Measurements from ENCODE around the gene FAM83D. TPM values are rescaled to one million over a fixed set of nuclear protein-coding genes. Genes with fewer than 3 reads are reported as not detected.

FAM83D gene
- total RNA-seq, 1 experiment from 2014 or later: 66.9 TPM

DNA sequence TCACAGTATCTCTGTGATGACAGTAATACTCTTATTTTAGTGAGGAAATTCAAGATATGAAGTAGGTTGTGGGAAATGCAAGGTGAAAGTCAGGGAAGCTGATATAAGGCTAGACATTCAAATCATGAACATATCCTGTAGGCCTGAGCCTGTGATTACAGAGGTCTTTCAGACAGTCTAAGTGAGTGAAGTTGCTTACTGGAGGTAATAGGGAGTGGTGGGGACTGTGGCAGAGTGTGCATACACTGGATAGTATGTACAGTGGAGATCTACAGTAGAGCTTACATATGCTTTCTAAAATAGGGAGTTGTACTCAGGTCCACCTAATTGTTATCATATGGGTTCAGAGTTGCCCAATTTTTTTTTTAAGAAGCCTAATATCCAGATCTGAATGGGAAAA, 39.0 kb downstream of the FAM83D start:
- no peaks in the 10 kb centered on the region for H3K9me3 Mint-ChIP-seq
- peaks cover 15% of the 10 kb centered on the region for H3K36me3 Mint-ChIP-seq
- ChIA-PET POLR2A (interaction anchor here (0.9 kb wide), 1 partner anchor 39 kb away, joined by 3 read pairs; the partner anchor contains the start of gene FAM83D), CTCF (interaction anchor here (0.5 kb wide), 1 partner anchor 10 kb away, joined by 4 read pairs; no protein-coding TSS in a partner anchor)
- no peaks in the 10 kb centered on the region for H3K27me3 Mint-ChIP-seq (ENCODE audit: low read depth)
- DNase-seq (ENCODE audit: low spot score) (no peak), ATAC-seq (no peak)
- H3K27ac Mint-ChIP-seq: 0 out of 2 replicates have a peak overlapping the region, but pooled peaks have one; percentile 5
- H3K4me1 Mint-ChIP-seq: peaks cover 24% of the 10 kb centered on the region
- TF ChIP-seq ZNF138 (CRISPR knock-in tag; conservative IDR thresholded peaks at IDR 0.05) (no peak), RORB (CRISPR knock-in tag; IDR thresholded peaks at IDR 0.05) (no peak), ELF4 (CRISPR knock-in tag; IDR thresholded peaks at IDR 0.05; ENCODE audit: low read depth) (no peak), JUN (CRISPR knock-in tag; IDR thresholded peaks at IDR 0.05) (no peak), TEAD4 (CRISPR knock-in tag; IDR thresholded peaks at IDR 0.05) (no peak), FOXP1 (CRISPR knock-in tag; IDR thresholded peaks at IDR 0.05; ENCODE audit: borderline replicate concordance) (no peak), FOXK1 (CRISPR knock-in tag; IDR thresholded peaks at IDR 0.05) (no peak), GRHL2 (CRISPR knock-in tag; IDR thresholded peaks at IDR 0.05; ENCODE audit: insufficient replicate concordance, severe bottlenecking) (no peak), ETV6 (CRISPR knock-in tag; IDR thresholded peaks at IDR 0.05) (no peak)
- TF ChIP-seq, protein P1, sequence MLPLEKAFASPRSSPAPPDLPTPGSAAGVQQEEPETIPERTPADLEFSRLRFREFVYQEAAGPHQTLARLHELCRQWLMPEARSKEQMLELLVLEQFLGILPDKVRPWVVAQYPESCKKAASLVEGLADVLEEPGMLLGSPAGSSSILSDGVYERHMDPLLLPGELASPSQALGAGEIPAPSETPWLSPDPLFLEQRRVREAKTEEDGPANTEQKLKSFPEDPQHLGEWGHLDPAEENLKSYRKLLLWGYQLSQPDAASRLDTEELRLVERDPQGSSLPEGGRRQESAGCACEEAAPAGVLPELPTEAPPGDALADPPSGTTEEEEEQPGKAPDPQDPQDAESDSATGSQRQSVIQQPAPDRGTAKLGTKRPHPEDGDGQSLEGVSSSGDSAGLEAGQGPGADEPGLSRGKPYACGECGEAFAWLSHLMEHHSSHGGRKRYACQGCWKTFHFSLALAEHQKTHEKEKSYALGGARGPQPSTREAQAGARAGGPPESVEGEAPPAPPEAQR (CRISPR knock-in tag; IDR thresholded peaks at IDR 0.05): no peak
- TF ChIP-seq, protein P2, sequence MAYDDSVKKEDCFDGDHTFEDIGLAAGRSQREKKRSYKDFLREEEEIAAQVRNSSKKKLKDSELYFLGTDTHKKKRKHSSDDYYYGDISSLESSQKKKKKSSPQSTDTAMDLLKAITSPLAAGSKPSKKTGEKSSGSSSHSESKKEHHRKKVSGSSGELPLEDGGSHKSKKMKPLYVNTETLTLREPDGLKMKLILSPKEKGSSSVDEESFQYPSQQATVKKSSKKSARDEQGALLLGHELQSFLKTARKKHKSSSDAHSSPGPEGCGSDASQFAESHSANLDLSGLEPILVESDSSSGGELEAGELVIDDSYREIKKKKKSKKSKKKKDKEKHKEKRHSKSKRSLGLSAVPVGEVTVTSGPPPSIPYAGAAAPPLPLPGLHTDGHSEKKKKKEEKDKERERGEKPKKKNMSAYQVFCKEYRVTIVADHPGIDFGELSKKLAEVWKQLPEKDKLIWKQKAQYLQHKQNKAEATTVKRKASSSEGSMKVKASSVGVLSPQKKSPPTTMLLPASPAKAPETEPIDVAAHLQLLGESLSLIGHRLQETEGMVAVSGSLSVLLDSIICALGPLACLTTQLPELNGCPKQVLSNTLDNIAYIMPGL (CRISPR knock-in tag; IDR thresholded peaks at IDR 0.05): no peak
- TF ChIP-seq, protein P3, sequence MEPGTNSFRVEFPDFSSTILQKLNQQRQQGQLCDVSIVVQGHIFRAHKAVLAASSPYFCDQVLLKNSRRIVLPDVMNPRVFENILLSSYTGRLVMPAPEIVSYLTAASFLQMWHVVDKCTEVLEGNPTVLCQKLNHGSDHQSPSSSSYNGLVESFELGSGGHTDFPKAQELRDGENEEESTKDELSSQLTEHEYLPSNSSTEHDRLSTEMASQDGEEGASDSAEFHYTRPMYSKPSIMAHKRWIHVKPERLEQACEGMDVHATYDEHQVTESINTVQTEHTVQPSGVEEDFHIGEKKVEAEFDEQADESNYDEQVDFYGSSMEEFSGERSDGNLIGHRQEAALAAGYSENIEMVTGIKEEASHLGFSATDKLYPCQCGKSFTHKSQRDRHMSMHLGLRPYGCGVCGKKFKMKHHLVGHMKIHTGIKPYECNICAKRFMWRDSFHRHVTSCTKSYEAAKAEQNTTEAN (CRISPR knock-in tag; IDR thresholded peaks at IDR 0.05): no peak
- H3K4me3 Mint-ChIP-seq: no peak overlapping the region

DNA sequence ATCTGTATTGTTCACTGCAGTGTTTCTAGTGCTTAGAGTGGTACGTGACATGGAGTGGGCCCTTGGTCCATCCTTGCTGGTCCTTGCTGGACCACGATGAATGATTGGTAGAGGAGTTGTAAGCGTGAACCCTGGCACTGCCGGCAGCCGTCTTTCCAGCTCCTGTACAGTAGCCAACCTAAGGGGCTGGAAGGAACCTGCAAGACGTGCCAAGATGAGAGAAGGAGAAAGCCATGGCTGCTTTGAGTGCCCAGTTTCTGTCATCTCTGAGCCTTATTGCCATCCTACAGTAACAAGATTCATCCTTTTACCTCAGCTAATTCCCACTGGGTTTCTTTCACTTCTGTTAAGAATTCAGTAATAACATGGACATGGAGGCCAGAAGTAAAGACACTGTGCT, 41.9 kb downstream of the FAM83D start:
- DNase-seq (ENCODE audit: low spot score) (no peak), ATAC-seq (no peak)
- no peak for TF ChIP-seq EMX1 (CRISPR knock-in tag; IDR thresholded peaks at IDR 0.05)
- no peak for TF ChIP-seq ZNF317 (CRISPR knock-in tag; IDR thresholded peaks at IDR 0.05; ENCODE audit: borderline replicate concordance, low read depth)
- TF ChIP-seq, protein P1 (CRISPR knock-in tag; IDR thresholded peaks at IDR 0.05): no peak
- no peak for TF ChIP-seq NR1H2 (CRISPR knock-in tag; IDR thresholded peaks at IDR 0.05)
- TF ChIP-seq, protein P4, sequence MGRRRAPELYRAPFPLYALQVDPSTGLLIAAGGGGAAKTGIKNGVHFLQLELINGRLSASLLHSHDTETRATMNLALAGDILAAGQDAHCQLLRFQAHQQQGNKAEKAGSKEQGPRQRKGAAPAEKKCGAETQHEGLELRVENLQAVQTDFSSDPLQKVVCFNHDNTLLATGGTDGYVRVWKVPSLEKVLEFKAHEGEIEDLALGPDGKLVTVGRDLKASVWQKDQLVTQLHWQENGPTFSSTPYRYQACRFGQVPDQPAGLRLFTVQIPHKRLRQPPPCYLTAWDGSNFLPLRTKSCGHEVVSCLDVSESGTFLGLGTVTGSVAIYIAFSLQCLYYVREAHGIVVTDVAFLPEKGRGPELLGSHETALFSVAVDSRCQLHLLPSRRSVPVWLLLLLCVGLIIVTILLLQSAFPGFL (CRISPR knock-in tag; IDR thresholded peaks at IDR 0.05; ENCODE audit: borderline replicate concordance): no peak
- TF ChIP-seq CREB1 (CRISPR knock-in tag; IDR thresholded peaks at IDR 0.05): no peak
- Mint-ChIP-seq H3K4me1 (peaks cover 6% of the 10 kb centered on the region), H3K4me3 (no peak overlapping the region), H3K27ac (peak overlapping the region; percentile 22; the same call in 1 of the 2 replicates), H3K9me3 (no peaks in the 10 kb centered on the region), H3K27me3 (ENCODE audit: low read depth) (no peaks in the 10 kb centered on the region), H3K36me3 (peaks cover 28% of the 10 kb centered on the region)
- POLR2A ChIA-PET: no interaction called here
- CTCF ChIA-PET: no interaction called here
